HL-60 (cell line): ENCODE results near the gene LCTL.

Source experiments
- DNase-seq, 2 experiments: peaks; one replicate each; pipeline ENCODE4 v3.0.0-alpha.2; 2010 to 2020; ENCODE audit warnings: low read depth in 1 of 2, low spot score in 1 of 2
- H3K27ac ChIP-seq: fragments of 250-450 bp; sonication (Bioruptor Pico); replicated peaks from 2 replicates; pipeline ENCODE4 v1.5.1; 2020; ENCODE audit warnings: mild to moderate bottlenecking, moderate library complexity
- H3K27me3 ChIP-seq: fragments of 250-450 bp; sonication (Bioruptor Pico); 2 replicates; pipeline ENCODE4 v1.5.1; 2021; ENCODE audit warnings: mild to moderate bottlenecking, moderate library complexity; ENCODE audit not compliant: insufficient read depth, poor library complexity, severe bottlenecking
- H3K4me3 ChIP-seq: replicated peaks from 2 replicates; pipeline ENCODE4 v1.5.1; 2011; ENCODE audit warnings: mild to moderate bottlenecking, control low read depth, low read length; ENCODE audit not compliant: insufficient read depth
- GABPA ChIP-seq: IDR thresholded peaks from 2 replicates; pipeline ENCODE4 v1.6.1; 2012; ENCODE audit warnings: low read depth
- POLR2AphosphoS5 ChIP-seq: IDR thresholded peaks from 2 replicates; pipeline ENCODE4 v1.6.1; 2012; ENCODE audit warnings: low read depth
- SPI1 ChIP-seq: IDR thresholded peaks from 2 replicates; pipeline ENCODE4 v1.6.1; 2012; ENCODE audit warnings: low read depth, mild to moderate bottlenecking, borderline replicate concordance
- TF ChIP-seq, protein P1 (sequence below): IDR thresholded peaks from 2 replicates; pipeline ENCODE4 v1.6.1; 2012; ENCODE audit warnings: low read depth; ENCODE audit not compliant: insufficient replicate concordance
- TF ChIP-seq, protein P2 (sequence below): IDR thresholded peaks from one replicate; pipeline ENCODE4 v1.5.1; 2011; ENCODE audit warnings: low read length, control low read depth, inconsistent platforms; ENCODE audit not compliant: insufficient read depth

Gene LCTL

DNA sequence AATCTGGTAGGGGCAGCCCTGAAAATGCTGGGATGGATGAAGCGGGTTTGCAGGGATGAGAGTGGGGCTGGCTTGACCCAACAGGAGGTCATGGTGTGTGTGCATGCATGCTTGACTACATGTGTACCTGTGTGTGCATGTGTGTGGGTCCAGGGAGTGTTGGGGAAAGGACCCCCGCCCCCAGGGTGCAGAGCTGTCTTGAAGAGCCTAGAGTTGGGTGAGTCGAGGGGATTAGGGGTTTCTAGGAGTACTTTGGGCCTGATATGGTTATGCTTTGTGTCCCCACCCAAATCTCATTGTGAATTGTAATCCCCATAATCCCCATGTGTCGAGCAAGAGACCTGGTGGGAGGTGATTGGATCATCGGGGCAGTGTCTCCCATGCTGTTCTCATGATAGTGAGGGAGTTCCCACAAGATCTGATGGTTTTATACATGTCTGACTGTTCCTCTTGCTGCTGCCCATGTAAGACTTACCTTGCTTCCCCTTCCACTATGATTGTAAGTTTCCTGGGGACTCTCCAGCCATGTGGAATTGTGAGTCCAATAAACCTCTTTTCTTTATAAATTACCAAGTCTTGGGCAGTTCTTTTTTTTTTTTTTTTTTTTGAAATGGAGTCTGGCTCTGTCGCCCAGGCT is 5.2 kb upstream of the LCTL start:
- Histone ChIP-seq H3K27ac (no peak overlapping the region), H3K27me3 (no peaks in the 10 kb centered on the region), H3K4me3 (no peak overlapping the region)
- TF ChIP-seq, protein P1, sequence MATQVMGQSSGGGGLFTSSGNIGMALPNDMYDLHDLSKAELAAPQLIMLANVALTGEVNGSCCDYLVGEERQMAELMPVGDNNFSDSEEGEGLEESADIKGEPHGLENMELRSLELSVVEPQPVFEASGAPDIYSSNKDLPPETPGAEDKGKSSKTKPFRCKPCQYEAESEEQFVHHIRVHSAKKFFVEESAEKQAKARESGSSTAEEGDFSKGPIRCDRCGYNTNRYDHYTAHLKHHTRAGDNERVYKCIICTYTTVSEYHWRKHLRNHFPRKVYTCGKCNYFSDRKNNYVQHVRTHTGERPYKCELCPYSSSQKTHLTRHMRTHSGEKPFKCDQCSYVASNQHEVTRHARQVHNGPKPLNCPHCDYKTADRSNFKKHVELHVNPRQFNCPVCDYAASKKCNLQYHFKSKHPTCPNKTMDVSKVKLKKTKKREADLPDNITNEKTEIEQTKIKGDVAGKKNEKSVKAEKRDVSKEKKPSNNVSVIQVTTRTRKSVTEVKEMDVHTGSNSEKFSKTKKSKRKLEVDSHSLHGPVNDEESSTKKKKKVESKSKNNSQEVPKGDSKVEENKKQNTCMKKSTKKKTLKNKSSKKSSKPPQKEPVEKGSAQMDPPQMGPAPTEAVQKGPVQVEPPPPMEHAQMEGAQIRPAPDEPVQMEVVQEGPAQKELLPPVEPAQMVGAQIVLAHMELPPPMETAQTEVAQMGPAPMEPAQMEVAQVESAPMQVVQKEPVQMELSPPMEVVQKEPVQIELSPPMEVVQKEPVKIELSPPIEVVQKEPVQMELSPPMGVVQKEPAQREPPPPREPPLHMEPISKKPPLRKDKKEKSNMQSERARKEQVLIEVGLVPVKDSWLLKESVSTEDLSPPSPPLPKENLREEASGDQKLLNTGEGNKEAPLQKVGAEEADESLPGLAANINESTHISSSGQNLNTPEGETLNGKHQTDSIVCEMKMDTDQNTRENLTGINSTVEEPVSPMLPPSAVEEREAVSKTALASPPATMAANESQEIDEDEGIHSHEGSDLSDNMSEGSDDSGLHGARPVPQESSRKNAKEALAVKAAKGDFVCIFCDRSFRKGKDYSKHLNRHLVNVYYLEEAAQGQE = no peak
- no peak for TF ChIP-seq GABPA
- TF ChIP-seq POLR2AphosphoS5 = no peak
- no peak for TF ChIP-seq SPI1
- TF ChIP-seq, protein P2, sequence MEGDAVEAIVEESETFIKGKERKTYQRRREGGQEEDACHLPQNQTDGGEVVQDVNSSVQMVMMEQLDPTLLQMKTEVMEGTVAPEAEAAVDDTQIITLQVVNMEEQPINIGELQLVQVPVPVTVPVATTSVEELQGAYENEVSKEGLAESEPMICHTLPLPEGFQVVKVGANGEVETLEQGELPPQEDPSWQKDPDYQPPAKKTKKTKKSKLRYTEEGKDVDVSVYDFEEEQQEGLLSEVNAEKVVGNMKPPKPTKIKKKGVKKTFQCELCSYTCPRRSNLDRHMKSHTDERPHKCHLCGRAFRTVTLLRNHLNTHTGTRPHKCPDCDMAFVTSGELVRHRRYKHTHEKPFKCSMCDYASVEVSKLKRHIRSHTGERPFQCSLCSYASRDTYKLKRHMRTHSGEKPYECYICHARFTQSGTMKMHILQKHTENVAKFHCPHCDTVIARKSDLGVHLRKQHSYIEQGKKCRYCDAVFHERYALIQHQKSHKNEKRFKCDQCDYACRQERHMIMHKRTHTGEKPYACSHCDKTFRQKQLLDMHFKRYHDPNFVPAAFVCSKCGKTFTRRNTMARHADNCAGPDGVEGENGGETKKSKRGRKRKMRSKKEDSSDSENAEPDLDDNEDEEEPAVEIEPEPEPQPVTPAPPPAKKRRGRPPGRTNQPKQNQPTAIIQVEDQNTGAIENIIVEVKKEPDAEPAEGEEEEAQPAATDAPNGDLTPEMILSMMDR = no peak
- DNase-seq = no peak

DNA sequence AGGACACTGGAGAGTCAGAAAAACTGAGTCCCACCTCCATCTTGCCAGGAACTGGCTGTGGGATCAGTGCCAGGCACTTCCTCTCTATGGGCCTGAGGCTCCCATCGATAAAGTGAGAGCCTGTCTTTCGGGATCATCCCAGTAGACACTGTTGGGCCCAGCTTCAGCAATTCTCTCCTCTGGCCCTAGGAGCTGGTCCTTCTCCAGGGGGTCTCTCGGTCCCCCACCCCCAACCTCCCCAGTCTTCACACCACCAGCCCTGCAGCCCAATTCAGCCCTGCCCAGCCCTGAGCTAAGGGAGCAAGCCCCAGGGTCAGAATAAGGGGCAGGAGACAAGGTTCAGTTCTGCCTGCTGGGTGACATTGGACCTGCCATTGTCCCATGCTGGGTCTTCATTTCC is 4.5 kb upstream of the LCTL start:
- no peak overlapping the region for H3K4me3 ChIP-seq
- H3K27ac ChIP-seq = no peak overlapping the region
- no peaks in the 10 kb centered on the region for H3K27me3 ChIP-seq
- no peak for DNase-seq
- TF ChIP-seq GABPA (no peak), POLR2AphosphoS5 (no peak), SPI1 (no peak)
- TF ChIP-seq, protein P2 = no peak
- TF ChIP-seq, protein P1 = no peak

GRCh38 chr15:66569461-66570137 is 3.8 kb upstream of the LCTL start:
- H3K4me3 ChIP-seq = no peak overlapping the region
- no peak for TF ChIP-seq GABPA
- TF ChIP-seq, protein P1 = no peak
- no peak for TF ChIP-seq POLR2AphosphoS5
- TF ChIP-seq, protein P2 = no peak
- no peak for TF ChIP-seq SPI1
- H3K27me3 ChIP-seq = no peaks in the 10 kb centered on the region
- H3K27ac ChIP-seq = no peak overlapping the region
- DNase-seq = no peak
